ENCODE results near the gene AJUBA. TPM values are rescaled to one million over a fixed set of nuclear protein-coding genes. Genes with fewer than 3 reads are reported as not detected.
"Not testable (repeated sequence)": the region's sequence is repeated elsewhere in the genome, so short reads cannot be mapped to it uniquely, and the experiment has no call there.

The AJUBA gene
- total and polyA plus RNA-seq, 7 donors = 0.23 to 7.8 (median 5.1) TPM

GRCh38 chr14:23015618-23016017 is 33.3 kb upstream of the AJUBA start:
- intact Hi-C loops (cut with DNase I) = no loop called here

GRCh38 chr14:23013749-23014054 is 31.4 kb upstream of the AJUBA start:
- H3K36me3 ChIP-seq; H3K27me3 ChIP-seq; intact Hi-C loops (cut with DNase I); H3K9me3 ChIP-seq; DNase-seq; H3K4me1 ChIP-seq; H3K27ac ChIP-seq; H3K4me3 ChIP-seq: not testable (repeated sequence)
- WGBS, 2 donors = 88 to 93% methylated on average over 5 of the region's 5 CpGs

More at GRCh38 chr14:23015618-23016017, 33.3 kb upstream of the AJUBA start:
- 77 to 94% methylated on average over 4 of the region's 4 CpGs for WGBS, 2 donors
- no peak overlapping the region for H3K27ac ChIP-seq
- no peaks in the 10 kb centered on the region for H3K27me3 ChIP-seq
- H3K4me1 ChIP-seq = peaks cover 0 to under 1% (median 0%) of the 10 kb centered on the region in 4 donors
- no peak for TF ChIP-seq EP300 (IDR thresholded peaks at IDR 0.05)
- no peak for TF ChIP-seq CTCF (IDR thresholded peaks at IDR 0.05)
- no peak for TF ChIP-seq POLR2AphosphoS5 (IDR thresholded peaks at IDR 0.05)
- TF ChIP-seq POLR2A (IDR thresholded peaks at IDR 0.05) = no peak
- H3K36me3 ChIP-seq = no peaks in the 10 kb centered on the region
- H3K9me3 ChIP-seq = no peaks in the 10 kb centered on the region
- no peak for DNase-seq
- H3K4me3 ChIP-seq = no peak overlapping the region

- Histone ChIP-seq H3K27me3 (no peaks in the 10 kb centered on the region), H3K36me3 (no peaks in the 10 kb centered on the region), H3K27ac (no peak overlapping the region), H3K4me1 (peaks cover 0 to 12% (median 2%) of the 10 kb centered on the region in 4 donors), H3K4me3 (no peak overlapping the region), H3K9me3 (no peaks in the 10 kb centered on the region)
- WGBS, 2 donors = 62 to 85% methylated on average over 6 of the region's 6 CpGs
- DNase-seq = no peak
- intact Hi-C loops (cut with DNase I) = no loop called here
- TF ChIP-seq EP300 (IDR thresholded peaks at IDR 0.05) (no peak), CTCF (IDR thresholded peaks at IDR 0.05) (no peak), POLR2A (IDR thresholded peaks at IDR 0.05) (no peak), POLR2AphosphoS5 (IDR thresholded peaks at IDR 0.05) (no peak)
Observed at GRCh38 chr14:23013054-23013748, 30.9 kb upstream of the AJUBA start.

- Histone ChIP-seq H3K4me1 (peaks cover 0 to 25% (median 13%) of the 10 kb centered on the region in 4 donors), H3K27me3 (no peaks in the 10 kb centered on the region), H3K36me3 (no peaks in the 10 kb centered on the region), H3K9me3 (no peaks in the 10 kb centered on the region), H3K4me3 (peak within 1 kb of the TSS; percentile 27 to 58 (median 56)), H3K27ac (peak within 1 kb of the TSS; percentile 75 to 86 (median 84))
- 1 to 2% methylated on average over 40 of the region's 40 CpGs for WGBS, 2 donors
- DNase-seq = peak; percentile 92
- intact Hi-C loops (cut with DNase I) = loop anchor here (5.0 kb wide), 1 partner anchor 47 kb away; the partner anchor contains the start of gene CDH24
- TF ChIP-seq POLR2AphosphoS5 (IDR thresholded peaks at IDR 0.05) = peak in 3 of 4 donors; percentile 28 to 67 (median 55)
- no peak for TF ChIP-seq CTCF (IDR thresholded peaks at IDR 0.05)
Observed at GRCh38 chr14:23009939-23010726, 27.8 kb upstream of the AJUBA start, which contains the start of gene C14orf93. TSS of gene C14orf93 (minus strand) at chr14:23010143. CDS start at chr14:22999023, 11,120 bp downstream.

GRCh38 chr14:23009483-23009938 is 27.2 kb upstream of the AJUBA start:
- TF ChIP-seq CTCF (IDR thresholded peaks at IDR 0.05) (no peak), EP300 (IDR thresholded peaks at IDR 0.05) (no peak), POLR2AphosphoS5 (IDR thresholded peaks at IDR 0.05) (no peak), POLR2A (IDR thresholded peaks at IDR 0.05) (no peak)
- Histone ChIP-seq H3K27ac (peak overlapping the region; percentile 75 to 86 (median 84)), H3K36me3 (no peaks in the 10 kb centered on the region), H3K27me3 (no peaks in the 10 kb centered on the region), H3K4me1 (peaks cover 0 to 25% (median 13%) of the 10 kb centered on the region in 4 donors), H3K9me3 (no peaks in the 10 kb centered on the region), H3K4me3 (peak overlapping the region; percentile 27 to 58 (median 56))
- DNase-seq = no peak
- 10 to 29% methylated on average over 8 of the region's 8 CpGs for WGBS, 2 donors
- intact Hi-C loops (cut with DNase I) = loop anchor here (5.0 kb wide), 1 partner anchor 48 kb away; the partner anchor contains the start of gene CDH24

All from sigmoid colon (tissue), 7 donors.